ENCODE measurements around the gene DTWD1. TPM values are rescaled to one million over a fixed set of nuclear protein-coding genes. Genes with fewer than 3 reads are reported as not detected.
"Not testable (repeated sequence)": the region's sequence is repeated elsewhere in the genome, so short reads cannot be mapped to it uniquely, and the experiment has no call there.

Gene DTWD1
- total RNA-seq, 1 donor from 2014 or later, result 20.5 TPM

GRCh38 chr15:49692514-49693090, 71.8 kb downstream of the DTWD1 start:
- POLR2A ChIA-PET, result no interaction called here

GRCh38 chr15:49693498-49693897, 72.7 kb downstream of the DTWD1 start:
- Mint-ChIP-seq H3K27ac (no peak overlapping the region), H3K4me1 (no peaks in the 10 kb centered on the region), H3K27me3 (peaks cover 4% of the 10 kb centered on the region), H3K4me3 (no peak overlapping the region), H3K36me3 (ENCODE audit: low read depth) (no peaks in the 10 kb centered on the region), H3K9me3 (no peaks in the 10 kb centered on the region)
- intact Hi-C loops (cut with micrococcal nuclease), result no loop called here
- DNase-seq, result no peak
- POLR2A ChIA-PET, result no interaction called here
- no peak for TF ChIP-seq CTCF (IDR thresholded peaks at IDR 0.05)
- no peak for ATAC-seq (ENCODE audit: low read depth)
- CTCF ChIA-PET, result no interaction called here

More at GRCh38 chr15:49692514-49693090, 71.8 kb downstream of the DTWD1 start:
- no peaks in the 10 kb centered on the region for H3K9me3 Mint-ChIP-seq
- no peak overlapping the region for H3K4me3 Mint-ChIP-seq
- no peak for DNase-seq
- no peak overlapping the region for H3K27ac Mint-ChIP-seq
- no peak for ATAC-seq (ENCODE audit: low read depth)
- CTCF ChIA-PET, result no interaction called here
- H3K27me3 Mint-ChIP-seq, result peaks cover 4% of the 10 kb centered on the region
- no peaks in the 10 kb centered on the region for H3K36me3 Mint-ChIP-seq (ENCODE audit: low read depth)
- intact Hi-C loops (cut with micrococcal nuclease), result no loop called here
- H3K4me1 Mint-ChIP-seq, result no peaks in the 10 kb centered on the region
- no peak for TF ChIP-seq CTCF (IDR thresholded peaks at IDR 0.05)

GRCh38 chr15:49696433-49696832, 75.6 kb downstream of the DTWD1 start:
- DNase-seq (no peak), ATAC-seq (ENCODE audit: low read depth) (no peak)
- ChIA-PET POLR2A (no interaction called here), CTCF (no interaction called here)
- Mint-ChIP-seq H3K4me1 (no peaks in the 10 kb centered on the region), H3K27ac (no peak overlapping the region), H3K36me3 (ENCODE audit: low read depth) (no peaks in the 10 kb centered on the region), H3K27me3 (peaks cover 4% of the 10 kb centered on the region), H3K9me3 (no peaks in the 10 kb centered on the region), H3K4me3 (no peak overlapping the region)
- intact Hi-C loops (cut with micrococcal nuclease), result no loop called here
- TF ChIP-seq CTCF (IDR thresholded peaks at IDR 0.05), result no peak

DNA sequence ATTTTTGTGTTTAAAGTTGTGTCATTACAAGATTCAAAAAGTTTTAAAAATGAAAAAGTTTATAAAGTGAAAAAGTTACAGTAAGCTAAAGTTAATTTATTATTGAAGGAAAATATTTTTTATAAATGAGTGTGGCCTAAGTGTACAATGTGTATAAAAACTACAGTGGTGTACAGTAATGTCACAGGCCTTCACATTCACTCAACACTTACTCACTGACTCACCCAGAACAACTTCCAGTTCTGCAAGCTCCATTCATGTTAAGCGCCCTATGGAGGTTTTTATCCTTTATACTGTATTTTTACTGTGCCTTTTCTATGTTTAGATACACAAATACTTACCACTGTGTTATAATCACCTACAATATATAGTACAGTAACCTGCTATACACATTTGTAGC, 76.3 kb downstream of the DTWD1 start:
- H3K4me1 Mint-ChIP-seq, result no peaks in the 10 kb centered on the region
- POLR2A ChIA-PET, result no interaction called here
- TF ChIP-seq CTCF (IDR thresholded peaks at IDR 0.05), result no peak
- intact Hi-C loops (cut with micrococcal nuclease), result no loop called here
- no peaks in the 10 kb centered on the region for H3K36me3 Mint-ChIP-seq (ENCODE audit: low read depth)
- no peaks in the 10 kb centered on the region for H3K9me3 Mint-ChIP-seq
- CTCF ChIA-PET, result no interaction called here
- no peak overlapping the region for H3K27ac Mint-ChIP-seq
- peaks cover 4% of the 10 kb centered on the region for H3K27me3 Mint-ChIP-seq
- ATAC-seq (ENCODE audit: low read depth), result no peak
- no peak overlapping the region for H3K4me3 Mint-ChIP-seq
- no peak for DNase-seq

DNA sequence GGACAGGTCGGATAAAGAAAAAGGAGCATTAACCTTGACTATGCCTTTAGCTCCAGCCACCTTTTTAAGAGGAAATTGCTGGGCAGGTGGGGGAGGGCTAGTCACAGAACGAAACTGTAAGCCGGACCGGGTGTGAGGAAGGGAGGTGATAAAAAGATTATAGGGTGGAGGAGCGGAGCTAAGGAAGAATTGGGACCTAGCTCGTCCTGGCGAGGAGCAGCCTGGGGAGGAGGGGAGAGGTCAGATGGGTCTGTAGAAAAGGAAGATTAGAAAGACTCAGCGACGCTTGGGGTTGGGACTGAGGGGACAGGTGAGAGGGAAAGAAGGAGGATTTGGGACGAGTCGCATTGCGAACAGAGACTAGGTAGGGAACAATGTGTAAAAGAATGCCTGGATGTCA, 82.1 kb downstream of the DTWD1 start:
- H3K9me3 Mint-ChIP-seq; H3K4me3 Mint-ChIP-seq; ATAC-seq (ENCODE audit: low read depth); H3K36me3 Mint-ChIP-seq (ENCODE audit: low read depth); H3K4me1 Mint-ChIP-seq; H3K27me3 Mint-ChIP-seq; intact Hi-C loops (cut with micrococcal nuclease); H3K27ac Mint-ChIP-seq; DNase-seq; POLR2A ChIA-PET; CTCF ChIA-PET: not testable (repeated sequence)

Other genes with a start within 250 kb of the DTWD1 start
- 0.04 TPM in 1 of 2 replicates, not detected in the other for gene FGF7, start 197.8 kb upstream of the DTWD1 start, total RNA-seq
- gene FAM227B, start 230 bp upstream of the DTWD1 start, total RNA-seq, result 4.3 and 4.5 TPM in 2 replicates

Measured in activated B cell treated with CpG ODN at 0.5 μM for 24 hours (primary cell).